Motor neuron (in vitro differentiated cells): ENCODE measurements around the gene SSTR4. TPM values are rescaled to one million over a fixed set of nuclear protein-coding genes. Genes with fewer than 3 reads are reported as not detected.
A peak's percentile ranks its signal among the peaks of the same experiment; 100 is the strongest.

ENCODE experiments used
- ATAC-seq, 8 experiments: fragments of 200-7000 bp; cut with Tn5 transposase; replicated peaks in 6 of 8; 2 replicates each; pipeline ENCODE4 v1.8.0; 2021; ENCODE audit warnings: mild to moderate bottlenecking in 8 of 8, moderate library complexity in 8 of 8
- H3K27ac ChIP-seq, 2 donors: fragments of 250-450 bp; sonication (Bioruptor Pico); 2 replicates each; pipeline ENCODE4 v1.9.0; 2021; ENCODE audit warnings: antibody characterized with exemption in 2 of 2, mild to moderate bottlenecking in 2 of 2, moderate library complexity in 1 of 2
- H3K4me1 ChIP-seq, 2 donors: fragments of 250-450 bp; sonication (Bioruptor Pico); replicated peaks in 1 of 2; 2 replicates each; pipeline ENCODE4 v1.6.1; 2021; ENCODE audit warnings: antibody characterized with exemption in 2 of 2, mild to moderate bottlenecking in 2 of 2, moderate library complexity in 1 of 2
- H3K4me3 ChIP-seq, 5 donors: fragments of 250-450 bp; sonication (Bioruptor Pico); 2 replicates each; pipeline ENCODE4 v1.9.0; 2021; ENCODE audit warnings: antibody characterized with exemption in 5 of 5, mild to moderate bottlenecking in 5 of 5, moderate library complexity in 4 of 5
- WGBS, 10 experiments: fragments of 450-650 bp; shearing (Covaris generic); methylation state at CpG; one replicate each; pipeline ENCODE4 v1.0.0; 2022; 5-methylcytosine and 5-hydroxymethylcytosine counted together
- in situ Hi-C, 9 experiments: fragments of 400-800 bp; cut with MboI; loops; one replicate each; pipeline ENCODE4 v1.15.0; 2021; ENCODE audit warnings: low sequenced_read_pairs in 9 of 9, low pct_unique_long_range_greater_than_20kb in 2 of 9; ENCODE audit not compliant: unreplicated experiment in 9 of 9
- total RNA-seq, 8 experiments: library from RNA; unstranded; fragments of 300-600 nt; gene quantifications; 2 replicates each; pipeline versions ENCODE4 v1.2.3 to v1.2.4, GENCODE V29; 2022

The SSTR4 gene
- total RNA-seq, 8 experiments from 2014 or later = 0.13 to 0.62 (median 0.35) TPM; not detected in 4

GRCh38 chr20:23007462-23007861, 27.6 kb upstream of the SSTR4 start:
- Histone ChIP-seq H3K4me1 (no peaks in the 10 kb centered on the region), H3K27ac (no peak overlapping the region), H3K4me3 (no peak overlapping the region)
- in situ Hi-C loops = no loop called here
- no peak for ATAC-seq
- WGBS, 10 experiments = 33 to 100% (median 67%) methylated on average over 1 to 3 of the region's 3 CpGs; no CpG with 5 or more reads in 5 of the 10 experiments

GRCh38 chr20:23007886-23008655, 27.0 kb upstream of the SSTR4 start:
- no peak overlapping the region for H3K4me3 ChIP-seq
- H3K27ac ChIP-seq = no peak overlapping the region
- 55 to 93% (median 78%) methylated on average over 2 to 9 of the region's 9 CpGs; no CpG with 5 or more reads in 2 of the 10 experiments for WGBS, 10 experiments
- in situ Hi-C loops = no loop called here
- ATAC-seq = no peak
- no peaks in the 10 kb centered on the region for H3K4me1 ChIP-seq

- Histone ChIP-seq H3K4me1 (no peaks in the 10 kb centered on the region), H3K27ac (no peak overlapping the region), H3K4me3 (no peak overlapping the region)
- in situ Hi-C loops = no loop called here
- 60% methylated on average over 2 of the region's 2 CpGs; no CpG with 5 or more reads in 9 of the 10 experiments for WGBS, 10 experiments
- peak in 1 of 8 experiments; percentile 64 for ATAC-seq
These were observed 26.4 kb upstream of the SSTR4 start for GRCh38 chr20:23008667-23009066.

GRCh38 chr20:23009636-23010035, 25.5 kb upstream of the SSTR4 start:
- no peaks in the 10 kb centered on the region for H3K4me1 ChIP-seq
- no peak overlapping the region for H3K4me3 ChIP-seq
- H3K27ac ChIP-seq = no peak overlapping the region
- peak in 1 of 8 experiments; percentile 29 for ATAC-seq
- in situ Hi-C loops = no loop called here
- WGBS, 10 experiments = 0 to 43% (median 42%) methylated on average over 1 to 2 of the region's 3 CpGs; no CpG with 5 or more reads in 7 of the 10 experiments

GRCh38 chr20:23010096-23010495, 25.0 kb upstream of the SSTR4 start:
- ATAC-seq = no peak
- in situ Hi-C loops = no loop called here
- 40 to 100% (median 78%) methylated on average over 1 to 5 of the region's 5 CpGs; no CpG with 5 or more reads in 3 of the 10 experiments for WGBS, 10 experiments
- no peak overlapping the region for H3K27ac ChIP-seq
- no peaks in the 10 kb centered on the region for H3K4me1 ChIP-seq
- no peak overlapping the region for H3K4me3 ChIP-seq

- 40 to 100% (median 76%) methylated on average over 1 to 9 of the region's 11 CpGs; no CpG with 5 or more reads in 2 of the 10 experiments for WGBS, 10 experiments
- Histone ChIP-seq H3K4me1 (no peaks in the 10 kb centered on the region), H3K27ac (no peak overlapping the region), H3K4me3 (no peak overlapping the region)
- ATAC-seq = no peak
- in situ Hi-C loops = no loop called here
These were observed 23.9 kb upstream of the SSTR4 start for GRCh38 chr20:23011008-23011721.

GRCh38 chr20:23013429-23013828, 21.7 kb upstream of the SSTR4 start:
- in situ Hi-C loops = no loop called here
- H3K4me1 ChIP-seq = no peaks in the 10 kb centered on the region
- no peak overlapping the region for H3K4me3 ChIP-seq
- 39 to 88% (median 67%) methylated on average over 1 to 5 of the region's 5 CpGs; no CpG with 5 or more reads in 1 of the 10 experiments for WGBS, 10 experiments
- ATAC-seq = no peak
- no peak overlapping the region for H3K27ac ChIP-seq

GRCh38 chr20:23017516-23017915, 17.6 kb upstream of the SSTR4 start:
- in situ Hi-C loops = no loop called here
- no peak overlapping the region for H3K27ac ChIP-seq
- no peak for ATAC-seq
- WGBS, 10 experiments = 0 to 56% (median 18%) methylated on average over 1 to 2 of the region's 2 CpGs; no CpG with 5 or more reads in 4 of the 10 experiments
- no peaks in the 10 kb centered on the region for H3K4me1 ChIP-seq
- no peak overlapping the region for H3K4me3 ChIP-seq

- in situ Hi-C loops = no loop called here
- H3K27ac ChIP-seq = no peak overlapping the region
- ATAC-seq = no peak
- no peaks in the 10 kb centered on the region for H3K4me1 ChIP-seq
- H3K4me3 ChIP-seq = no peak overlapping the region
These were observed 16.7 kb upstream of the SSTR4 start for GRCh38 chr20:23018432-23018831.

- no peak overlapping the region for H3K27ac ChIP-seq
- H3K4me3 ChIP-seq = no peak overlapping the region
- no peak for ATAC-seq
- 40 to 90% (median 65%) methylated on average over 1 to 7 of the region's 11 CpGs; no CpG with 5 or more reads in 4 of the 10 experiments for WGBS, 10 experiments
- H3K4me1 ChIP-seq = no peaks in the 10 kb centered on the region
- in situ Hi-C loops = no loop called here
These were observed 16.2 kb upstream of the SSTR4 start for GRCh38 chr20:23018941-23019340.

- H3K4me1 ChIP-seq = no peaks in the 10 kb centered on the region
- ATAC-seq = no peak
- no peak overlapping the region for H3K4me3 ChIP-seq
- in situ Hi-C loops = no loop called here
- H3K27ac ChIP-seq = no peak overlapping the region
- 17 to 81% (median 60%) methylated on average over 1 to 6 of the region's 7 CpGs; no CpG with 5 or more reads in 1 of the 10 experiments for WGBS, 10 experiments
These were observed 15.7 kb upstream of the SSTR4 start for GRCh38 chr20:23019403-23019802.

- Histone ChIP-seq H3K27ac (no peak overlapping the region), H3K4me1 (no peaks in the 10 kb centered on the region), H3K4me3 (no peak overlapping the region)
- WGBS, 10 experiments = 7 to 100% (median 70%) methylated on average over 1 to 11 of the region's 12 CpGs
- peak in 3 of 8 experiments; percentile 83 to 91 (median 86) for ATAC-seq
- in situ Hi-C loops = no loop called here
These were observed 14.7 kb upstream of the SSTR4 start for GRCh38 chr20:23020230-23021018.

GRCh38 chr20:23021541-23021940, 13.6 kb upstream of the SSTR4 start:
- Histone ChIP-seq H3K27ac (no peak overlapping the region), H3K4me1 (no peaks in the 10 kb centered on the region), H3K4me3 (no peak overlapping the region)
- ATAC-seq = peak in 2 of 8 experiments; percentile 16 to 23
- 50 to 86% (median 83%) methylated on average over 1 of the region's 1 CpG; no CpG with 5 or more reads in 7 of the 10 experiments for WGBS, 10 experiments
- in situ Hi-C loops = no loop called here
